Measurements from ENCODE around the gene MYO10.
"Not testable (repeated sequence)": the region's sequence is repeated elsewhere in the genome, so short reads cannot be mapped to it uniquely, and the experiment has no call there.

The MYO10 gene

GRCh38 chr5:16936150-16936988 is at the start of gene MYO10:
Gene MYO10, minus strand, starts transcription at chr5:16936288. Its CDS starts 480 bp downstream, at chr5:16935808.
- DNase-seq: no peak

DNA sequence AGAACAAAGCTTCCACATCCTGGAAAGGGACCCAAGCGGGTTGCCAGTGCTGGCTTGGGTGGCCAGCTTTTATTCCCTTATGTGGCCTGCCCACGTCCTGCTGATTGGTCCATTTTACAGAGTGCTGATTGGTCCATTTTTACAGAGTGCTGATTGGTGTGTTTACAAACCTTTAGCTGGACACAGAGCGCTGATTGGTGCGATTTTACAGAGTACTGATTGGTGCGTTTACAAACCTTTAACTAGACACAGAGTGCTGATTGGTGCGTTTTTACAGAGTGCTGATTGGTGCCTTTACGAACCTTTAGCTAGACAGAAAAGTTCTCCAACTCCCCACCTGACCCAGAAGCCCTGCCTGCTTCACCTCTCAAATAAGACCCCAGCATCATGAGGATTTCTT is 49.2 kb upstream of the MYO10 start:
- not testable (repeated sequence) for DNase-seq

DNA sequence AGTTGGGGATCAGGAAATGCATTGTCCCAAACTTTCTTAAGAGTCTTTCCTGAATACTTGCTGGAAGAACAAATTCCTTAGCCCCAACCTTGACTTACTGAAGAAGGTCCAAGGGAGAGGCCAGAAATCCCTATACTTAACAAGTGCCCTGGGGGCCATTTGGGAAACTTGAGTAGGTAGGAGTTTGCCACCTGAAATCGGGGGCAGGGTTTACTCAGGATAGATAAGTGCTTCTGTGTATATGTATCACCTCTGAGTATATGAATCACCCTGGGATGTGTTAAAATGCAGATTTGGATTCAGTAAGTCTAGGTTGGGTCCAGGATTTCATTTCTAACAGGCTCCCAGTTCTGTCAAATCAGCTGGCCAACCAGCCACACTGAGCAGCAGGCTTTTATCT is 47.9 kb upstream of the MYO10 start:
- DNase-seq: no peak

DNA sequence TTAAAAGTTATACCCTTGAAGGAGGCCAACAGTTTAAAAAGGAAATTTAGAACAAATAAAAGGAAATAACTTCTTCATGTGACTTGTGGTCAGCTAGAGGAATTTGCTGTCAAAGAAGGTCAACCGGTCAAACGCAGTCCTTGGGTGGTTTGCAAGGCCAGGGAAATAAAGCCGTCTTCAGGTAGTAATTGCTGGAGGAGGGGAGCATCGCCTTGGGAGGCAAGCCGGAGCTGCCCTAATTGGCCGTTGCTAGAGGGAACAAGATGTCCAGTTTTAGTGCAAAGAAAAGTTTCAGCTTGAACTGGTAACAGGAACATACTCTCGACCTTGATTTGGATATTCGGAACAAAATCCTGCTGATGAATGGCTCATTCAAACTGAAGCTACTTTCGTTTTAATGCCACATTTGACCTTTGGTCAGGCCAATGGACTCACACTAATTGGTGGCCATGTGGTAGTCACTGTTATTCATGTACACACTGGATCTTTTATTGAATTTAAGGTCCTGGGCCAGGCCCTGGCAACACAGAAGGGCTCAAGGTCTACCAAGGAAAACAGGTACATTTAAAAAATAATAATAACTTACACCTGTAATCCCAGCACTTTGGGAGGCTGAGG is 47.0 kb upstream of the MYO10 start:
- no peak for DNase-seq

GRCh38 chr5:16981700-16982099 is 45.6 kb upstream of the MYO10 start:
- DNase-seq: no peak

DNA sequence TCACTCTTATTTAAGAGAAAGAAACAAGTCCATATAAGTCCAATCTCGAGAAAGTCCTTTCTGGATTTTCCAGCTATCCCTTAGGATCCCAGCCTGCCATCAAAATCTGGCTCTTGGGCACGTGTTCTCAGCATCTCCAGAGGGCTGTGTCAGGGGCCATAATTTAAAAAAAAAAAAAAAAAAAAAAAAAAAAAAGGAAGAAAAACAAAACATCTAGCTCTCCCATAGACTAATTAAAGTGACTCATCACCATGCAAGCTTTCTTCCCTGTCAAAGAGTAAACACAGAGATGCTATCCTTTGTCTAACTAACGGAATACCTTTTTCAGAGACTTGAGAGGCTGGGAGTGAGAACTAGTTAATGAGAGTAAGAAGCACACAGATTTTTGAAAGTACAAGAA is 44.9 kb upstream of the MYO10 start:
- no peak for DNase-seq

DNA sequence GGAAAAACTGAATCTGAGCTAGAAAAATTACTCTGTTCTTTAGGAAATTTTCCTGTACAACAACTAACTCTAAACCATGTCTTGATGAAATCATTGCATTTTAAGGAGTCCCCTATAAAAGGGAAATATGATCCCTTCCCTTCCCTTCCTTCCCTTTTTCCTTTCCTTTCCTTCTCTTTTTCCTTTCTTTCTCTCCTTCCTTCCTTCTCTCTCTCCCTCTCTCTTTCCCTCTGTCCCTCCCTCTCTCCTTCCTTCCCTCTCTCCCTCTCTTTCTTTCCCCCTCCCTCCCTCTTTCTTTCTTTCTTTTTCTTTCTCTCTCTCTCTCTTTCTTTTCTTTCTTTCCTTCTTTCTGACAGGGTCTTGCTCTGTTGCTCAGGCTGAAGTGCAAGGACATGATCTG is 42.2 kb upstream of the MYO10 start:
- DNase-seq: no peak

DNA sequence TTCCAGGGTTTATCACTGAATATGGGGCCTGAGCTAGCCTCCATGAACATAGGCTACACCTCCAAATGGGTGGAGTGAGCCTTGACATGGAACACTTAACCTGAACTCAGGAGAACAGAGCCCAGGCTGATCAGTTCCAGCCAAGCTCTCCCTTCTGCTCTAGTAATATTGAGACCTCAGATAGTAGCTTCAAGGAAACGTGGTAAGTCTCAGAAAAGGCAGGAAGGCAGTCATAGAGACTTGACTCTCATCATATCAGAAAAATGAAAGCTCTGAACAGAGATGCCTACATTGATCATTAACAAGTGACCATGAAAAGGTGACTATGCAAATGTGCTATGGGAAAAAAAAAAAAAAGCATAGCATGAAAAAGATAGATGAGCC is 40.5 kb upstream of the MYO10 start:
- DNase-seq: no peak

DNA sequence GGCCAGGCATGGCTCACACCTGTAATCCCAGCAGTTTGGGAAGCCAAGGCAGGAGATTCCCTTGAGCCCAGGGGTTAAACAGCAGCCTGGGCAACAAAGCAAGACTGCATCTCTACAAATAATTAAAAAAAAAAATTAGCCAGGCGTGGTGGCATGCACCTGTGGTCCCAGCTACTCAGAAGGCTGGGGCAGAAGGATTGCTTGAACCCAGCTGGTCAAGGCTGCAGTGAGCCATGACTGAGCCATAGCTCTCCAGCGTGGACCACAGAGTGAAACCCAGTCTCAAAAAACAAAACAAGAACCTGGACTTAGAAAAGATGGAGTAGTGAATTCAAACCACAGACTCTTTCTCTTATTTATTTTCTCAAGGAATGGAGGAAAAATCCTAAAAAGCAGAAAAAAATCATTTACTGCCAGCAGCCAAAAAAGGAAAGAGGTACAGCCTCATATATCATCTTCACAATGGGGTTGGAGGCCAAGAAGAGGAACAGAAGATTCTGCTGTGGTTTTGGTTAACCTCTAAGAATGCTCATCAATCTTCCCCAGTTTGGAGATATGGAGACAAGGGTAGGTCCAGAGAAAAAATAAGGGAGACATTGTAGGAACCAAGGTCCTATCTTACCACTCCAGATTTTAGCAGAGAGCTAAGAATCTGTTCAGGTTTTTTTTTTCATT is 40.0 kb upstream of the MYO10 start:
- DNase-seq: no peak

DNA sequence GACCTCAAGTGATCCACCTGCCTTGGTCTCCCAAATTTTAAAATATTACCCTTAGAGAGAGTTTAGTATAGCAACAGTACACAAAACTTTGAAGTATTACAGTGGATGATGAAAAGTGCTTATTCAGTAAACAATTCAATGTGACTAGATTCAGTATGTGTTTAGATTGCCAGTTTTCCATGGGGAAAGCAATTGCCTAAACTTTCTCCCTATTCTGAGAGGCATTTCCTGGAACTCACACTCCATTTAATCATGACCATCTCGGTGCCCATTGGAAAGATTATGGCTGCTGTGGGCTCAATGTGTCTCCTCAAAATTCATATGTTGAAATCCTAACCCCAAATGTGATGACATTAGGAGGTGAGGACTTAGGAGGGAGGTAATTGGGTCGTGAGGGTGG is 38.9 kb upstream of the MYO10 start:
- no peak for DNase-seq

DNA sequence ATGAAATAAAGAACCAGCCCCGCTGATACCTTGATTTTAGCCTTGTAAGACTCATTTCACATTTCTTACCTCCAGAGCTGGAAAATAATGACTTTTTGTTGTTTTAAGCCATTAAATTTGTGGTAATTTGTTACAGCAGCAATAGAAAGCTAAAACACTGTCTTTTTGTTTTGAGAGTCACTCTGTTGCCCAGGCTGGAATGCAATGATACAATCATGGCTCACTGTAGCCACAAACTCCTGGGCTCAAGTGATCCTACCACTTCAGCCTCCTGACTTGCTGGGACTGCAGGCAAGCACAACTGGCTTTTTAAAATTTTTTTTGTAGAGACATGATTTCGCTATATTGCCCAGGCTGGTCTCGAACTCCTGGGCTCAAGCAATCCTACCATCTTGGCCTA is 34.7 kb upstream of the MYO10 start:
- DNase-seq: no peak

DNA sequence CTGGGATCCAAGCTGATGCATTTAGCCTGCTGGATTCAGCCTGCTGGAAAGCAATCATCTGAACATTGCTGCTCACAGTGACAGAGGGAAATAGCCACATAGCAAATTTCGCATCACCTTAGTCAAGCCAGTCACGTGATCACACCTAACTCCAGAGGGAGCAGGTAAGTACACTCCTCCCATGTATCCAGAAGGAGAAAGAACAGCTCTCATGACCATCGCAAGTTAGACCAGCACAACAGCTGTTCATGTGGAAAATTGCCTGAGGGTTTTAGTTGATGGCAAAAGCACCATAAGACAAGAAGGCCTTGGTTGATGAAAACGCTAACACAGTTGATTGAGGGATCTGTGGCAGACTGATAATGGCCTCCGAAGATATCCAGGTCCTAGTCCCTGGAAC is 34.2 kb upstream of the MYO10 start:
- DNase-seq: no peak

DNA sequence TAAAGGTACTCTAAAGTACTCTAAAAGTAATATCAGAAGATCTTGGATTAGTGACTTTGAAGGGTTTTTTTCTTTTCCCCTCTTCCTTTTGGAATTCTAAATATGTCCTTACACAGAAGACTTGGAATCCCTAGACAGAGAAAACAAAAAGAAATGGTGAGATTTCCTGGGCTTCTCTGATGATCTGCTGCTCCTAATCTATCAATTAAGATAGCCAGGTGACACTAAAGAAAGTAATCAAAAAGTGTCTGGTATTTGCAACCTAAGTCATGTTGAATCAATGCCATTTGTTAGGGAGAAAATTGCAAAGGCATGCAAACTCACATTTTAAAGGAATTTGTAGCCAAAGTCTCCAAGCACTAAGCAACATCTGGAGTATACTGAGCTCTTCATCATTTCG is 29.5 kb upstream of the MYO10 start:
- no peak for DNase-seq

- no peak for DNase-seq
These were observed 27.7 kb upstream of the MYO10 start for GRCh38 chr5:16963821-16964220.

DNA sequence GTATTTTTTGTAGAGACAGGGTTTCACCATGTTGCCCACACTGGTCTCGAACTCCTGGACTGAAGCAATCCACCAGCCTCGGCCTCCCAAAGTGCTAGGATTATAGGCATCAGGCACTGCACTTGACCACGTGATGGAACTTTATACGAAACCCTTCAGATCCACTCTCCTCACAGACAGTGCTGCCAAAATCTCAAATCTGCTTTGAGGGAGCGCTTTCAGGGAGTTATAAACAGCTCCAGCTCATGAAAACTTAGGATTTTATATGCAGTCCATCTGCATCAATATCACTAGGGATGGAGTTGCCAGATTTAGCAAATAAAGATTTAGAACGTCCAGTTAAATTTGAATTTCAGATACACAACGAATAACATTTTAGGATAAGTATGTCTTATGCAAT is 25.0 kb upstream of the MYO10 start:
- no peak for DNase-seq

GRCh38 chr5:16957304-16958196 is 21.5 kb upstream of the MYO10 start:
- DNase-seq: no peak

DNA sequence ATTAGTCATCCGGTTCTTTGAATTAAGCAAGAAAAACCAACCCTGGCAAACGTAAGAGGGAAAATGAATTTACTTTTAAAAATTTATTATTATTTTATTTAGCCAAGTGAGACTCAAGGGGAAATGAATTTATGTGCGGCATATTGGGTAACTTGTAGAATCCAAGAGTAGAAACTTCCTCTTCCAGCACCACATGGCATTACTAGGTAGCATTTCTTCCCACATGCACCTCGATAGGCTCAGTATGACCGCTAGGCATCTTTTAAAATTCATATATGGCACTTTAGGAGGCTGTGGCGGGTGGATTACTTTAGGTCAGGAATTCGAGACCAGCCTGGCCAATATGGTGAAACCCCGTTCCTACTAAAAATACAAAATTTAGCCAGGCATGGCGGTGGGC is 17.6 kb upstream of the MYO10 start:
- DNase-seq: no peak

GRCh38 chr5:16952968-16953671 is 17.0 kb upstream of the MYO10 start:
- no peak for DNase-seq

- DNase-seq: no peak
These were observed 10.6 kb upstream of the MYO10 start for GRCh38 chr5:16946725-16947124.

DNA sequence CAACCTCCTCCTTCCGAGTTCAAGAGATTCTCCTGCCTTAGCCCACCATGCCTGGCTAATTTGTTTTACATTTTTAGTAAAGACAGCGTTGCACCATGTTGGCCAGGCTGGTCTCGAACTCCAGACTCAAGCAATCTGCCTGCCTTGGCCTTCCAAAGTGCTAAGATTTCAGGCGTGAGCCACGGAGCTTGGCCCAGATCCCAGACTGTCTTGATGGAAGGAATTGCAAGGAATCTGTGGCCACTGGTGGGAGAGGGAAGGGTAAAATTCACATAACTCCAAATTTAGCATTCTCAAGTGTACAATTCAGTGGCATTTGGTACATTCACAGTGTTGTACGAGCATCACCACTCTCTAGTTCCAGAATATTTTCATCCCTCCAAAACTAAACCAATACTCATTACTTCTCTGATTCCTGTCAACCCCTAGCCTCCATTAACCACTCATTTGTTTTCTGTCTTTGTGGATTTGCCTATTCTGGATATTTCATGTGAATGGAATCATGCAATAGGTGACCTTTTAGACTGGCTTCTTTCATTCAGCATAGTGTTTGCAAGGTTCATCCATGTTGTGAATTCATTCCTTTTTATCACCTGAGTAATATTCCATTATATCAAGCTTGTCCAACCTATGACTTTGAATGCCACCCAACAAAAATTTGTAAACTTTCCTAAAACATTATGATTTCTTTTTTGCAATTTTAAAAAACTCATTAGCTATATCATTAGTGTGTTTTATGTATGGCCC is 8.9 kb upstream of the MYO10 start:
- DNase-seq: no peak

DNA sequence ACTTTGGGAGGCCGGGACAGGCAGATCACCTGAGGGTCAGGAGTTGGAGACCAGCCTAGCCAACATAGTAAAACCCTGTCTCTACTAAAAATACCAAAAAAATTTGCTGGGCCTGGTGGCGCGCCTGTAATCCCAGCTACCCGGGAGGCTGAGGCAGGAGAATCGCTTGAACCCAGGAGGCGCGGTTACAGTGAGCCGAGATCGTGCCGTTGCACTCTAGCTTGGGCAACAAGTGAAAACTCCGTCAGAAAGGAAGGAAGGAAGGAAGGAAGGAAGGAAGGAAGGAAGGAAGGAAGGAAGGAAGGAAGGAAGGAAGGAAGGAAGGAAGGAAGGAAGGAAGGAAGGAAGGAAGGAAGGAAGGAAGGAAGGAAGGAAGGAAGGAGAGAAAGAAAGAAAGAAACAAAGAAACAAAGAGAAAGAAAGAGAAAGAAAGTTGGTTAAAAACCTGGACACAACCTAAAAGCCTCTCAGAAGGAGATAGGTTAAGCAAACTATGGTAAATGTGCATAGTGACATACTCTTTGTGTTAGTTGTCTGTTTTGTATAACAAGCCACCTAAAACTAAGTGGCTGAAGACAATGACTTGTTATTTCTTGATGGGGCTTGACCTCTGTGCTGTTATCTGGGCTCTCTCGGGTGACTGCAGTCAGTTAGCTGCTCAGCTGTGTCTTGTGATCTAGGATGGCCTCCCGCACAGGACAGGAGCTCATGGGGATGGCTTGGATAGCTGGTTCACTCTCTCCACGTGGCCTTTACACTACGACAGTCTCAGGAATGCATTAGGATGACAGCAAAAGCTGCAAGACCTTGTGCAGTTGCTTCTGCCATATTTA is 8.0 kb upstream of the MYO10 start:
- DNase-seq: no peak

Data from NCI-H1436 treated with DMSO at 0.1 percent for 48 hours (cell line).